ENCODE measurements around the gene MSANTD3.
A peak's percentile ranks its signal among the peaks of the same experiment; 100 is the strongest.
"Not testable (repeated sequence)": the region's sequence is repeated elsewhere in the genome, so short reads cannot be mapped to it uniquely, and the experiment has no call there.

Gene MSANTD3

GRCh38 chr9:100426530-100427365 lies at the start of gene MSANTD3:
Gene MSANTD3, plus strand, starts transcription at chr9:100427143. Its CDS starts 14,796 bp downstream, at chr9:100441939.
- Histone ChIP-seq H3K4me3 (replicated peaks; ENCODE audit: low read depth, low read length) (peak within 1 kb of the TSS; percentile 79), H3K36me3 (ENCODE audit: control insufficient read depth, insufficient read depth, low read length) (no peaks in the 10 kb centered on the region), H3K27me3 (replicated peaks; ENCODE audit: control insufficient read depth, insufficient read depth, low read length) (no peaks in the 10 kb centered on the region; the same call in 1 of the 2 replicates)
- DNase-seq (ENCODE audit: extremely low read depth, insufficient read length) = peak; percentile 79
- TF ChIP-seq CTCF (IDR thresholded peaks at IDR 0.05; ENCODE audit: insufficient read depth, low read length, poor library complexity, severe bottlenecking) = no peak

- DNase-seq (ENCODE audit: extremely low read depth, insufficient read length) = no peak
- Histone ChIP-seq H3K36me3 (ENCODE audit: control insufficient read depth, insufficient read depth, low read length) (no peaks in the 10 kb centered on the region), H3K4me3 (replicated peaks; ENCODE audit: low read depth, low read length) (no peak overlapping the region), H3K27me3 (replicated peaks; ENCODE audit: control insufficient read depth, insufficient read depth, low read length) (no peaks in the 10 kb centered on the region)
- no peak for TF ChIP-seq CTCF (IDR thresholded peaks at IDR 0.05; ENCODE audit: insufficient read depth, low read length, poor library complexity, severe bottlenecking)
Measured at GRCh38 chr9:100379862-100380261, 47.1 kb upstream of the MSANTD3 start.

GRCh38 chr9:100392989-100393388 lies 34.0 kb upstream of the MSANTD3 start:
- H3K27me3 ChIP-seq (replicated peaks; ENCODE audit: control insufficient read depth, insufficient read depth, low read length); H3K36me3 ChIP-seq (ENCODE audit: control insufficient read depth, insufficient read depth, low read length); H3K4me3 ChIP-seq (replicated peaks; ENCODE audit: low read depth, low read length); DNase-seq (ENCODE audit: extremely low read depth, insufficient read length): not testable (repeated sequence)

- Histone ChIP-seq H3K36me3 (ENCODE audit: control insufficient read depth, insufficient read depth, low read length) (no peaks in the 10 kb centered on the region), H3K4me3 (replicated peaks; ENCODE audit: low read depth, low read length) (no peak overlapping the region), H3K27me3 (replicated peaks; ENCODE audit: control insufficient read depth, insufficient read depth, low read length) (no peaks in the 10 kb centered on the region)
- TF ChIP-seq CTCF (IDR thresholded peaks at IDR 0.05; ENCODE audit: insufficient read depth, low read length, poor library complexity, severe bottlenecking) = no peak
- no peak for DNase-seq (ENCODE audit: extremely low read depth, insufficient read length)
Measured at GRCh38 chr9:100394032-100394695, 32.8 kb upstream of the MSANTD3 start.

GRCh38 chr9:100394816-100395215 lies 32.1 kb upstream of the MSANTD3 start:
- Histone ChIP-seq H3K27me3 (replicated peaks; ENCODE audit: control insufficient read depth, insufficient read depth, low read length) (no peaks in the 10 kb centered on the region), H3K36me3 (ENCODE audit: control insufficient read depth, insufficient read depth, low read length) (no peaks in the 10 kb centered on the region), H3K4me3 (replicated peaks; ENCODE audit: low read depth, low read length) (no peak overlapping the region)
- TF ChIP-seq CTCF (IDR thresholded peaks at IDR 0.05; ENCODE audit: insufficient read depth, low read length, poor library complexity, severe bottlenecking) = no peak
- no peak for DNase-seq (ENCODE audit: extremely low read depth, insufficient read length)

- Histone ChIP-seq H3K27me3 (replicated peaks; ENCODE audit: control insufficient read depth, insufficient read depth, low read length) (no peaks in the 10 kb centered on the region), H3K4me3 (replicated peaks; ENCODE audit: low read depth, low read length) (no peak overlapping the region), H3K36me3 (ENCODE audit: control insufficient read depth, insufficient read depth, low read length) (no peaks in the 10 kb centered on the region)
- TF ChIP-seq CTCF (IDR thresholded peaks at IDR 0.05; ENCODE audit: insufficient read depth, low read length, poor library complexity, severe bottlenecking) = no peak
- DNase-seq (ENCODE audit: extremely low read depth, insufficient read length) = no peak
Measured at GRCh38 chr9:100396769-100397168, 30.2 kb upstream of the MSANTD3 start.
